HepG2 (cell line): Measurements from ENCODE around the gene TOR1B. TPM values are rescaled to one million over a fixed set of nuclear protein-coding genes. Genes with fewer than 3 reads are reported as not detected.
A peak's percentile ranks its signal among the peaks of the same experiment; 100 is the strongest.

Experiments used
- ELF3 ChIP-seq: IDR thresholded peaks from 2 replicates; pipeline ENCODE4 v1.6.1; 2016; ENCODE audit warnings: missing genetic modification reagents, missing compliant biosample characterization
- FOXJ3 ChIP-seq: sonication (generic); formaldehyde crosslinking; IDR thresholded peaks from 2 replicates; pipeline ENCODE4 v1.4.0; 2020; ENCODE audit warnings: missing genetic modification reagents, mild to moderate bottlenecking, borderline replicate concordance
- HCFC1 ChIP-seq: fragments of 150-350 bp; IDR thresholded peaks from 2 replicates; pipeline ENCODE4 v1.6.1; 2014; ENCODE audit warnings: low read depth, low read length
- HOXA7 ChIP-seq: sonication (generic); formaldehyde crosslinking; IDR thresholded peaks from 2 replicates; pipeline ENCODE4 v1.8.1; 2022; ENCODE audit warnings: mild to moderate bottlenecking, missing genetic modification reagents, moderate library complexity
- MTA1 ChIP-seq: sonication (generic); formaldehyde crosslinking; IDR thresholded peaks from 2 replicates; pipeline ENCODE4 v1.4.0; 2020; ENCODE audit warnings: missing genetic modification reagents, mild to moderate bottlenecking, borderline replicate concordance
- RELA ChIP-seq: sonication (generic); formaldehyde crosslinking; IDR thresholded peaks from 2 replicates; pipeline ENCODE4 v1.4.0; 2020; ENCODE audit warnings: missing genetic modification reagents
- TCF12 ChIP-seq, 2 experiments: fragments of 450-650 bp in 1 of 2; sonication (generic) in 1 of 2; formaldehyde crosslinking in 1 of 2; IDR thresholded peaks; 2 replicates each; pipeline versions ENCODE4 v1.6.1 to v1.8.0; 2017 to 2022; ENCODE audit warnings: antibody characterized with exemption in 1 of 2, mild to moderate bottlenecking in 1 of 2, missing genetic modification reagents in 1 of 2, moderate library complexity in 1 of 2
- UBTF ChIP-seq: sonication (generic); formaldehyde crosslinking; IDR thresholded peaks from 2 replicates; pipeline ENCODE4 v1.4.0; 2020; ENCODE audit warnings: mild to moderate bottlenecking, missing genetic modification reagents
- ZFP90 ChIP-seq: sonication (generic); formaldehyde crosslinking; IDR thresholded peaks from 2 replicates; pipeline ENCODE4 v1.8.0; 2022; ENCODE audit warnings: missing genetic modification reagents, mild to moderate bottlenecking, inconsistent platforms, borderline replicate concordance
- ZGPAT ChIP-seq: IDR thresholded peaks from 2 replicates; pipeline ENCODE4 v1.6.1; 2016; ENCODE audit warnings: mild to moderate bottlenecking
- ZMYM4 ChIP-seq: sonication (generic); formaldehyde crosslinking; IDR thresholded peaks from 2 replicates; pipeline ENCODE4 v1.8.1; 2023; ENCODE audit warnings: mild to moderate bottlenecking, missing genetic modification reagents
- ZNF121 ChIP-seq: sonication (generic); formaldehyde crosslinking; IDR thresholded peaks from 2 replicates; pipeline ENCODE4 v1.5.0; 2020; ENCODE audit warnings: mild to moderate bottlenecking, missing genetic modification reagents
- ZNF142 ChIP-seq: sonication (generic); formaldehyde crosslinking; IDR thresholded peaks from 2 replicates; pipeline ENCODE4 v1.4.0; 2020; ENCODE audit warnings: missing genetic modification reagents
- ZNF33B ChIP-seq: sonication (generic); formaldehyde crosslinking; IDR thresholded peaks from 2 replicates; pipeline ENCODE4 v1.5.1; 2020; ENCODE audit warnings: mild to moderate bottlenecking, missing genetic modification reagents
- ZNF451 ChIP-seq: sonication (generic); formaldehyde crosslinking; IDR thresholded peaks from 2 replicates; pipeline ENCODE4 v1.5.0; 2020; ENCODE audit warnings: mild to moderate bottlenecking, missing genetic modification reagents
- ZNF543 ChIP-seq: sonication (generic); formaldehyde crosslinking; IDR thresholded peaks from 2 replicates; pipeline ENCODE4 v1.4.0; 2020; ENCODE audit warnings: mild to moderate bottlenecking, missing genetic modification reagents
- ZNF552 ChIP-seq: sonication (generic); formaldehyde crosslinking; IDR thresholded peaks from 2 replicates; pipeline ENCODE4 v1.9.0; 2022; ENCODE audit warnings: missing genetic modification reagents, mild to moderate bottlenecking, borderline replicate concordance
- ZNF556 ChIP-seq: sonication (generic); formaldehyde crosslinking; IDR thresholded peaks from 2 replicates; pipeline ENCODE4 v1.4.0; 2020; ENCODE audit warnings: mild to moderate bottlenecking, missing genetic modification reagents, borderline replicate concordance
- ZNF614 ChIP-seq: IDR thresholded peaks from 2 replicates; pipeline ENCODE4 v1.6.1; 2018; ENCODE audit warnings: missing biosample characterization, missing genetic modification reagents, inconsistent platforms, borderline replicate concordance
- ZNF773 ChIP-seq: sonication (generic); formaldehyde crosslinking; IDR thresholded peaks from 2 replicates; pipeline ENCODE4 v1.4.0; 2020; ENCODE audit warnings: missing genetic modification reagents, borderline replicate concordance
- polyA plus RNA-seq, 8 experiments: library from polyadenylated mRNA; depleted of rRNA in 3 of 8; stranded (reverse) in 7 of 8; unstranded in 1 of 8; fragments of >200 nt; fragmentation: Illumina TruSeq in 4 of 8; extraction: Trizol in 4 of 8; gene quantifications; 2 replicates each; pipeline versions ENCODE4 v1.2.1 to v1.2.3, GENCODE V29; 2011 to 2016; ENCODE audit warnings: low read depth in 4 of 8, missing spikeins in 1 of 8, mixed read lengths in 1 of 8; ENCODE audit not compliant: insufficient read depth in 1 of 8
- total RNA-seq, 5 experiments: library from RNA; depleted of rRNA; stranded (reverse); fragments of >200 nt; fragmentation: Illumina TruSeq; extraction: Trizol; gene quantifications; 2 replicates each; pipeline ENCODE4 v1.2.3, GENCODE V29; 2016; ENCODE audit warnings: low read depth in 1 of 5

Gene TOR1B
- total and polyA plus RNA-seq, 2 of the 13 experiments (the other 11 are each of a cell fraction or from before 2014, with no cell fraction given) = 18.1 to 21.3 TPM

GRCh38 chr9:129823935-129824601 is 21.1 kb downstream of the TOR1B start, which contains the start of gene TOR1A (continued):
- TF ChIP-seq ZNF556 (CRISPR knock-in tag) = peak; percentile 90; the same call in 1 of the 2 replicates
- peak; percentile 82; the same call in 1 of the 2 replicates for TF ChIP-seq RELA
- TF ChIP-seq ZNF142 (CRISPR knock-in tag) = no peak
- TF ChIP-seq ZMYM4 (CRISPR knock-in tag) = peak; percentile 91
- peak; percentile 89 for TF ChIP-seq UBTF (CRISPR knock-in tag)
- TF ChIP-seq ZFP90 (CRISPR knock-in tag) = no peak
- peak; percentile 89 for TF ChIP-seq HCFC1
- no peak for TF ChIP-seq HOXA7 (CRISPR knock-in tag)
- no peak for TF ChIP-seq TCF12 (IDR thresholded peaks at IDR 0.05)
- TF ChIP-seq TCF12 (CRISPR knock-in tag; IDR thresholded peaks at IDR 0.05) = no peak
- no peak; the same call in 1 of the 2 replicates for TF ChIP-seq ZNF121
- TF ChIP-seq MTA1 (CRISPR knock-in tag) = peak; percentile 26; the same call in 1 of the 2 replicates
- peak; percentile 96 for TF ChIP-seq ZGPAT
- peak; percentile 96 for TF ChIP-seq ELF3
- TF ChIP-seq FOXJ3 (CRISPR knock-in tag) = peak; percentile 74; the same call in 1 of the 2 replicates
- peak; percentile 93; the same call in 1 of the 2 replicates for TF ChIP-seq ZNF614 (CRISPR knock-in tag)
- TF ChIP-seq ZNF543 (CRISPR knock-in tag) = peak; percentile 60; the same call in 1 of the 2 replicates
- TF ChIP-seq ZNF773 = peak; percentile 69; the same call in 1 of the 2 replicates
- peak; percentile 45; the same call in 1 of the 2 replicates for TF ChIP-seq ZNF552 (CRISPR knock-in tag)
- TF ChIP-seq ZNF33B (CRISPR knock-in tag) = no peak
- 0 out of 2 replicates have a peak, but pooled peaks have one; percentile 71 for TF ChIP-seq ZNF451 (CRISPR knock-in tag)
